HG02840 (cell line): ENCODE data around the gene PLEKHG4.

Experiments used
- ATAC-seq: cut with Tn5 transposase; IDR thresholded peaks from one replicate; pipeline ENCODE4 v1.9.1; 2021; ENCODE audit warnings: mild to moderate bottlenecking, moderate library complexity, moderate number of reproducible peaks; ENCODE audit not compliant: unreplicated experiment, low FRiP score

Gene PLEKHG4

GRCh38 chr16:67284699-67285646, 5.6 kb downstream of the PLEKHG4 start:
- ATAC-seq: no peak

- ATAC-seq: no peak
These were observed 7.3 kb downstream of the PLEKHG4 start for GRCh38 chr16:67286441-67287235.

- no peak for ATAC-seq
These were observed 8.6 kb downstream of the PLEKHG4 start for GRCh38 chr16:67287960-67288359.

GRCh38 chr16:67291461-67291860, 12.1 kb downstream of the PLEKHG4 start:
- ATAC-seq: no peak

- no peak for ATAC-seq
These were observed 14.9 kb downstream of the PLEKHG4 start for GRCh38 chr16:67294171-67294757.

- ATAC-seq: no peak
These were observed 15.6 kb downstream of the PLEKHG4 start for GRCh38 chr16:67294938-67295361.

- no peak for ATAC-seq
These were observed 17.1 kb downstream of the PLEKHG4 start for GRCh38 chr16:67296420-67296819.

- ATAC-seq: no peak
These were observed 18.9 kb downstream of the PLEKHG4 start for GRCh38 chr16:67298277-67298676.

- ATAC-seq: no peak
These were observed 19.9 kb downstream of the PLEKHG4 start for GRCh38 chr16:67299269-67299668.

- no peak for ATAC-seq
These were observed 21.9 kb downstream of the PLEKHG4 start for GRCh38 chr16:67301080-67301782.

- no peak for ATAC-seq
These were observed 22.7 kb downstream of the PLEKHG4 start for GRCh38 chr16:67302076-67302475.

GRCh38 chr16:67302970-67303369, 23.6 kb downstream of the PLEKHG4 start:
- no peak for ATAC-seq

GRCh38 chr16:67304020-67304419, 24.7 kb downstream of the PLEKHG4 start:
- ATAC-seq: no peak

- ATAC-seq: no peak
These were observed 26.1 kb downstream of the PLEKHG4 start for GRCh38 chr16:67305216-67306071.

- ATAC-seq: no peak
These were observed 31.2 kb downstream of the PLEKHG4 start for GRCh38 chr16:67310561-67310960.

- peak; percentile 70 for ATAC-seq
These were observed 32.5 kb downstream of the PLEKHG4 start for GRCh38 chr16:67311607-67312488.

- ATAC-seq: no peak
These were observed 33.4 kb downstream of the PLEKHG4 start for GRCh38 chr16:67312719-67313118.

GRCh38 chr16:67317853-67318252, 38.5 kb downstream of the PLEKHG4 start:
- no peak for ATAC-seq

GRCh38 chr16:67326115-67326471, 46.8 kb downstream of the PLEKHG4 start:
- ATAC-seq: no peak
